ENCODE measurements around the gene KIF5C.

Gene KIF5C

DNA sequence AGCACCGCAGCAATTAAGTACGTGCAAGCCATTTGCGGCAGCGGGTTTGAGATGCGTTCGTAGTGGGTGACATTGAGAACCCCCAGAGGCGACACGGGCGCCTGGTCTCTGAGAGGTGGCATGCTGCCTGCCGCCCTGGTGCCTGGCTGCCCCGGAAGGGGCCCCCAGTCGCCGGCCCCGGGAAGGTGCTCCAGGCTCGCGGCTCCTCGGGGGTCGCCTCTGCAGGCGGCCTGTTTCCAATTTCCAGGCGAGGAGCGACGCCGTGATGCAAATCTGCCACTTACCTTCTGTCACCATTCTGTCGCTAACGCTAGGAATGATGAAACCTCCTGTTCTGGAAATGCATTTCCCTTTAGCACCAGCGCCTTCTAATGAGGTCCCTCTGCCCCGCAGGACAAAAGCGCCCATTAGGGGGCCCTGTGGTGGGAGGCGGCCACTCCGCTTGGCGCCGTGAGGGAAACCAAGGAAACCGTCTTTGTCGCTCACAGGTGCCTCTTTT lies 13.0 kb downstream of the KIF5C start:
- DNase-seq (ENCODE audit: low read depth), result no peak

- no peak for DNase-seq (ENCODE audit: low read depth)
Observed at GRCh38 chr2:148888986-148889385, 14.0 kb downstream of the KIF5C start.

GRCh38 chr2:148893906-148894305 lies 18.9 kb downstream of the KIF5C start:
- no peak for DNase-seq (ENCODE audit: low read depth)

- no peak for DNase-seq (ENCODE audit: low read depth)
Observed at GRCh38 chr2:148896136-148896535, 21.1 kb downstream of the KIF5C start.

- DNase-seq (ENCODE audit: low read depth), result no peak
Observed at GRCh38 chr2:148899638-148900318, 24.8 kb downstream of the KIF5C start.

DNA sequence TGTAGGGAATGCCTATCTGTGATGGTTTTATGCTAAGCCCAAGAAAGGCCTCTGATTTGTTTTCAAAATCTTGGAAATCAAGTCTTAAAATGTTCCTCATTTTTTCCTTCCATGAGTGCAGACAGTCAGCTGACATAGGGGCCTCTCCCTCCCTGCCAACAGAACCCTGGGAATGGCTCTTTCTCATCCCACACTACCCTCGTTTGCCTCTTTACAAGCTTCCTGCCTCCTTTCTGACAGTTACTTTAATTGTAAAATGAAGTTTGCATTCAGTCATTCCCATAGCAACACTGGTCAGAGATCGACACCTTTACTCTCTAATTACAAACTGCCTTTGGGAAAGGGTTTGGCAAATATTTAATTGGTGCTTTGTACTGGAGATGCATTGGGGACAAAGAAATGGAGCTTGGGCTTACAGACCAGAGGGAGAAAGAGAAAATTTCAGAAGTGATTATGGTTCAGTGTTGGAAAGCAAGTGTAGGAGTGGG lies 25.4 kb downstream of the KIF5C start:
- DNase-seq (ENCODE audit: low read depth), result no peak

GRCh38 chr2:148901142-148901541 lies 26.1 kb downstream of the KIF5C start:
- no peak for DNase-seq (ENCODE audit: low read depth)

GRCh38 chr2:148902798-148903197 lies 27.8 kb downstream of the KIF5C start:
- no peak for DNase-seq (ENCODE audit: low read depth)

DNA sequence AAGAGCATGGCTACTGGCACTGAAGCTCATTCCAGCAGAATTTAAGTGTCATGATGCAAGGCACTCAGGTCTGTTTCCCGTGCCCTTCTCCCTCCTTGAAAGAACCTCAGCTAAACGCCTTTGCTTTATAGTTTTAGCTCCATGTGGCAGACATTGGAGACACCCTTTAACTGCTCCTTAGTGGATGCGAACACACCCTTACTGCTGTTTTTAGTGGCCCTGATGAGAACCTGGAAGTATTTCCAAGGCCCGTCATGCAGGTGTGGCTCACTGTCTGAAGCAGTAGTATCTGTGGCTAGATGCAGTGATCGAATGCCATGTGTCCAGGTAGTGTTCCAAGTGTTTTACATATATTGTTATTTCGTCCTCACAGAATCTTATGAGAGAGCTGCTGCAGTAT lies 28.3 kb downstream of the KIF5C start:
- no peak for DNase-seq (ENCODE audit: low read depth)

- DNase-seq (ENCODE audit: low read depth), result no peak
Observed at GRCh38 chr2:148903979-148904378, 29.0 kb downstream of the KIF5C start.

DNA sequence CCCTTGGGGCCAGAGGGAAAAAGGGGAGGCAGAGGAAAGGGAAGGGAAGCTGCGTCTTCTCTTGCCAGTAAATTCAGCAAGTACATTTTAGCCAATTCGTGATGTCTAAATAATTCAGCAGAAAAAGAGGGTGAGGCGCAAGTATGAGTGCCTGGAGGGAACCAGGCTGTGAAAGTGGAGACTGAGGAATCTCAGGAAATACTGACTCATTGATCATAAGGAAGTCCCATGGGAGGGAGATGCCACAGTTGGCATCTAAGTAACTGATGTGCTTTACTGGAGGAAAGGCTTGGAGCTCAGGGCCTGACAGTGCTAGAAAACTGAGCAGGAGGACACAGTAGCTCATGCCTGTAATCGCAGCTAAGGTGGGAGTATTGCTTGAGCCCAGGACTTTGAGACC lies 31.1 kb downstream of the KIF5C start:
- DNase-seq (ENCODE audit: low read depth), result peak; percentile 52

- no peak for DNase-seq (ENCODE audit: low read depth)
Observed at GRCh38 chr2:148907085-148907785, 32.2 kb downstream of the KIF5C start.

GRCh38 chr2:148909114-148909513 lies 34.1 kb downstream of the KIF5C start:
- DNase-seq (ENCODE audit: low read depth), result no peak

DNA sequence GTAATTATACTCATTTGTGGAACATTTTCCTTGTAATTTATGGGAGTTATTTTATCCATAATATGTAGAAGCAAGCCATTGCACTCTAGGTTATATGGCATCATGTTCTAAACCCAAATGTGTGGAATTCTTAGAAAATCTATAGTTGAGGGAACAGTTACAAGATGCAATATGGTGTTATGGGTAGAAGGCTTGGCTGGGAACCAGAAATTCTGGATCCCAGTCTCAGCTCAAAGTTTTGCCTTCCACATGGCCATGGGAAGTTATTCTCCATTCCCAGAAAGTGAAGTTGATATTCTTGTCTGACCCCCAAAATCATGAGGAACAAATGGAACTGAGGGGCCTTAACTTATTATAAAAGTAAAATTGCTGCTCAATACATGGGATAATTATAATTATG lies 38.0 kb downstream of the KIF5C start:
- no peak for DNase-seq (ENCODE audit: low read depth)

- no peak for DNase-seq (ENCODE audit: low read depth)
Observed at GRCh38 chr2:148913492-148913891, 38.5 kb downstream of the KIF5C start.

GRCh38 chr2:148914463-148914862 lies 39.4 kb downstream of the KIF5C start:
- DNase-seq (ENCODE audit: low read depth), result no peak

DNA sequence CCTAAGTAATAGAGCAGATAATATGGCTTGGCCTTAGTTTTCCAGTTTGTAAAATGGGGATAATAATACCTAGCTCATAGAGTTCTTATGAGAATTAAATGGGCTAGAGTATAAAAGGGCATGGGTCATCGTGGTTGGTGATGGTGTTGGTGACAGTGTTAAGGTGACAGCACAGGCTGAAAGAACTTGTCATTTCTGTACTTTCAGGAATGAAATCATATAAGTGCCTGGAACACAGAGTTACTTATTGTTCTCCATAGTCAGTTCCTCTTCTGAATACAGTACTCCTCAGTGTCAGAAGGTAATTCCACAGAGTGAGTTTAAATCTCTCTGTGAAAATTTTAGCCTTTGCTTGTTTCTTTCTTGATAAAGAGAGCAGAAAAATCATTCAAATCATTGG lies 42.4 kb downstream of the KIF5C start:
- no peak for DNase-seq (ENCODE audit: low read depth)

GRCh38 chr2:148918554-148918953 lies 43.5 kb downstream of the KIF5C start:
- no peak for DNase-seq (ENCODE audit: low read depth)

GRCh38 chr2:148920559-148920958 lies 45.5 kb downstream of the KIF5C start:
- no peak for DNase-seq (ENCODE audit: low read depth)

GRCh38 chr2:148922062-148922461 lies 47.0 kb downstream of the KIF5C start:
- no peak for DNase-seq (ENCODE audit: low read depth)

DNA sequence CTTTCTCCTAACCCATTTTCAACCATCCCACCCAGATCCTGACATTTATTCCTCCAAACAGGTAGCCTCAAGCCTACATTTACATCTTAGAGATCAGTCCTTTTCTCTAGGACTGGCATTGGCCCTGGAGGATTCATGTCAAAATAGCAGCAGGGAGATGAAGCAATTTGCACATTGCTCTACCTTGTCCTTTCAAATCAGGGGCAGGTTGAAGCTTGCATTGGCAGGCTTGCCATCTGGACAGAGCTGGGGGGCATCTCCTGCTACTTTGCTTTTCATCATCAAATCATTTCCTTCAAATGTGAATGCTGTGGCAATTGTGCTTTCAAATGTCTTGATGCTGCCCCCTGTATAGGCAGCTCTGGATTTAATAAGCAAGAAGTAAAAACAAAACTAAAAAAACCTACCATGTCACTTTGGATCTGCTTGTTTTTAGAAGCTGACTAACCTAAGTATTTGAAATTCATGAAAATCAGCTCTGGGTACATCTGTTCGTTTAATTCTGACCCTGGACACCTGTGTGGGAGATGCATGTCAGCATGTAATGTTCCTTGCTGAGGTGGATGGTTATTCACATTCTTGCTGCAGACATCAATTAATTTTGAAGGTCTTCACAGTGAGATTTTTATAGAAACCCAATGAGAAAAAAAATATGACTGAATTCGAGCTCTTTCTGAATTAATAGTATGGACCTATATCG lies 47.9 kb downstream of the KIF5C start:
- no peak for DNase-seq (ENCODE audit: low read depth)

DNA sequence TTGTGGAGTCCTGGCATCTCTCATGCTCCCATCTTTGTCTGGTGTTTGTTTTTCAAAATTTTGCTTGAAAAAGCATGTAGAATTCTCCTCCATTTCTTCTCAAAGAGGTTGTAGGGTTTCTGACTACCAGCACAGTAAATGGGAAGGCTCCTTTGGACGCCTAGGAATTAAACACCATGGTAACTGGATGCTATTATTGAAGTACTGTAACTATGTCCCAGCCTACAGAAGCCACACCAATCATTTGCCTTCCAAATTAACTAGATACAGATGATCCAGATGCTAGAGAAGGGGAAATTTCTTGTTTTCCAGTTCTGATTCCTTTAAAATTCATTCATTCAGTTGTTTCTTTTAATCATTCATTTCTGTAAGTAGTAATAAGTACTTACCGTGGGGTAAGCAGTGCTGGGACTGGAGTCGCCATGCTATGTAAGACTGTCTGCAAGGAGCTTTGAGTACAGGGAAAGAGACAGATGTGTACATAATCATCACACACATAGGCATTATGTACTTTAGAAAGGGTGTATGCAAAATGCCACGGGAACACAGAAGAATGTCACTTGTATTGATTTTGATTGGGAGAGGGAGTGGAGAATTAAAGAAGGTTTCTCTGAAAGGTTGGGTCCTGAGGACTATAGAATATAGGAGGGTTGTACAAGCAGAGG lies 49.6 kb downstream of the KIF5C start:
- no peak for DNase-seq (ENCODE audit: low read depth)
